Measurements from ENCODE around the gene TTPAL. TPM values are rescaled to one million over a fixed set of nuclear protein-coding genes. Genes with fewer than 3 reads are reported as not detected.

The TTPAL gene
- polyA plus RNA-seq, 1 of the 3 experiments (the other 2 are of a cell fraction), result 5.7 TPM

- H3K4me2 ChIP-seq, result no peak overlapping the region
- no peak overlapping the region for H2AFZ ChIP-seq (ENCODE audit: low read depth)
- H4K20me1 ChIP-seq (ENCODE audit: insufficient read depth), result no peaks in the 10 kb centered on the region
- WGBS (ENCODE audit: low lambda C conversion rate), result 75% methylated on average over 8 of the region's 8 CpGs
- ChIA-PET POLR2A (no interaction called here), CTCF (interaction anchor here (0.8 to 2.5 kb wide), 8 partner anchors 15 to 239 kb away, joined by 3 to 8 read pairs (median 6); partner anchors contain the start of gene FITM2)
- H3F3A ChIP-seq (replicated peaks; ENCODE audit: insufficient read depth), result no peaks in the 10 kb centered on the region
- no peak for DNase-seq
- no peaks in the 10 kb centered on the region for H3K36me3 ChIP-seq (replicated peaks in 1 of 2; ENCODE audit: control insufficient read depth in 1 of 2, insufficient read depth in 2 of 2, low read length in 1 of 2)
- no peak overlapping the region for H3K27ac ChIP-seq (ENCODE audit: low read depth in 2 of 2, low read length in 1 of 2)
- peaks cover 0 to 4% of the 10 kb centered on the region in 2 experiments; a peak in 1 of 4 replicates for H3K4me1 ChIP-seq (ENCODE audit: control insufficient read depth in 1 of 2, insufficient read depth in 2 of 2, low read depth in 1 of 2, low read length in 1 of 2)
- H3K79me2 ChIP-seq (ENCODE audit: insufficient read depth), result no peaks in the 10 kb centered on the region
- no peak overlapping the region for H3K9ac ChIP-seq
- TF ChIP-seq TAF1 (IDR thresholded peaks at IDR 0.05; ENCODE audit: borderline replicate concordance, low read depth, low read length) (no peak), RAD21 (IDR thresholded peaks at IDR 0.05; ENCODE audit: low read length) (no peak)
- H3K9me2 ChIP-seq, result no peaks in the 10 kb centered on the region
- H3K9me3 ChIP-seq, result no peaks in the 10 kb centered on the region
- no peaks in the 10 kb centered on the region for H3K27me3 ChIP-seq (ENCODE audit: insufficient read depth)
- no peak overlapping the region for H3K4me3 ChIP-seq (ENCODE audit: low read depth in 2 of 2, low read length in 1 of 2)
Measured at GRCh38 chr20:44456611-44457010, 19.1 kb upstream of the TTPAL start.

- H3K27ac ChIP-seq (ENCODE audit: low read depth in 2 of 2, low read length in 1 of 2), result no peak overlapping the region
- no peaks in the 10 kb centered on the region for H3K79me2 ChIP-seq (ENCODE audit: insufficient read depth)
- H3K4me1 ChIP-seq (ENCODE audit: control insufficient read depth in 1 of 2, insufficient read depth in 2 of 2, low read depth in 1 of 2, low read length in 1 of 2), result peaks cover 0 to 4% of the 10 kb centered on the region in 2 experiments; a peak in 1 of 4 replicates
- H3K4me2 ChIP-seq, result no peak overlapping the region
- H3F3A ChIP-seq (replicated peaks; ENCODE audit: insufficient read depth), result no peaks in the 10 kb centered on the region
- no peaks in the 10 kb centered on the region for H3K9me3 ChIP-seq
- ChIA-PET POLR2A (no interaction called here), CTCF (interaction anchor here (0.8 to 2.5 kb wide), 8 partner anchors 15 to 240 kb away, joined by 3 to 8 read pairs (median 6); partner anchors contain the start of gene FITM2)
- no peaks in the 10 kb centered on the region for H3K36me3 ChIP-seq (replicated peaks in 1 of 2; ENCODE audit: control insufficient read depth in 1 of 2, insufficient read depth in 2 of 2, low read length in 1 of 2)
- no peak overlapping the region for H3K9ac ChIP-seq
- no peaks in the 10 kb centered on the region for H3K9me2 ChIP-seq
- no peaks in the 10 kb centered on the region for H4K20me1 ChIP-seq (ENCODE audit: insufficient read depth)
- no peak overlapping the region for H2AFZ ChIP-seq (ENCODE audit: low read depth)
- peak; percentile 68 for DNase-seq
- 66% methylated on average over 2 of the region's 6 CpGs for WGBS (ENCODE audit: low lambda C conversion rate)
- H3K4me3 ChIP-seq (ENCODE audit: low read depth in 2 of 2, low read length in 1 of 2), result no peak overlapping the region
- H3K27me3 ChIP-seq (ENCODE audit: insufficient read depth), result no peaks in the 10 kb centered on the region
- peak; percentile 37; the same call in 1 of the 2 replicates for TF ChIP-seq GATA2 (CRISPR knock-in tag; IDR thresholded peaks at IDR 0.05)
- no peak for TF ChIP-seq RXRA (IDR thresholded peaks at IDR 0.05; ENCODE audit: borderline replicate concordance, low read depth)
- 0 out of 2 replicates have a peak, but pooled peaks have one; percentile 12 for TF ChIP-seq MXI1 (IDR thresholded peaks at IDR 0.05; ENCODE audit: low read depth, low read length)
Measured at GRCh38 chr20:44457016-44457415, 18.7 kb upstream of the TTPAL start.

GRCh38 chr20:44459271-44459670 lies 16.4 kb upstream of the TTPAL start:
- WGBS (ENCODE audit: low lambda C conversion rate), result 22% methylated on average over 2 of the region's 2 CpGs
- Histone ChIP-seq H2AFZ (ENCODE audit: low read depth) (no peak overlapping the region), H3K4me1 (ENCODE audit: control insufficient read depth in 1 of 2, insufficient read depth in 2 of 2, low read depth in 1 of 2, low read length in 1 of 2) (peaks cover 0 to 4% of the 10 kb centered on the region in 2 experiments; a peak in 1 of 4 replicates), H3K9me2 (no peaks in the 10 kb centered on the region), H3K4me3 (ENCODE audit: low read depth in 2 of 2, low read length in 1 of 2) (no peak overlapping the region), H3K79me2 (ENCODE audit: insufficient read depth) (no peaks in the 10 kb centered on the region), H4K20me1 (ENCODE audit: insufficient read depth) (no peaks in the 10 kb centered on the region), H3K36me3 (replicated peaks in 1 of 2; ENCODE audit: control insufficient read depth in 1 of 2, insufficient read depth in 2 of 2, low read length in 1 of 2) (no peaks in the 10 kb centered on the region), H3F3A (replicated peaks; ENCODE audit: insufficient read depth) (no peaks in the 10 kb centered on the region), H3K9me3 (no peaks in the 10 kb centered on the region), H3K27ac (ENCODE audit: low read depth in 2 of 2, low read length in 1 of 2) (no peak overlapping the region), H3K4me2 (no peak overlapping the region), H3K9ac (no peak overlapping the region), H3K27me3 (ENCODE audit: insufficient read depth) (no peaks in the 10 kb centered on the region)
- ChIA-PET POLR2A (no interaction called here), CTCF (interaction anchor here (1.2 to 6.2 kb wide), 7 partner anchors 11 to 243 kb away, joined by 3 to 57 read pairs (median 9); partner anchors contain the start of gene FITM2)
- DNase-seq, result no peak
- TF ChIP-seq SMC3 (IDR thresholded peaks at IDR 0.05; ENCODE audit: low read depth, low read length), result no peak
- TF ChIP-seq SIN3A (IDR thresholded peaks at IDR 0.05; ENCODE audit: borderline replicate concordance, low read depth, low read length), result no peak
- no peak for TF ChIP-seq MEF2A (IDR thresholded peaks at IDR 0.05; ENCODE audit: borderline replicate concordance, low read depth)
- no peak for TF ChIP-seq FOSL2 (IDR thresholded peaks at IDR 0.05; ENCODE audit: borderline replicate concordance, low read depth)
- no peak for TF ChIP-seq JUND (IDR thresholded peaks at IDR 0.05)
- TF ChIP-seq PBX3 (IDR thresholded peaks at IDR 0.05), result no peak
- TF ChIP-seq ZBTB33 (IDR thresholded peaks at IDR 0.05; ENCODE audit: borderline replicate concordance, low read depth), result no peak
- TF ChIP-seq TEAD4 (IDR thresholded peaks at IDR 0.05; ENCODE audit: borderline replicate concordance, insufficient read depth), result no peak
- no peak for TF ChIP-seq MAX (IDR thresholded peaks at IDR 0.05; ENCODE audit: low read depth)
- TF ChIP-seq ELF1 (IDR thresholded peaks at IDR 0.05), result no peak
- TF ChIP-seq YY1 (IDR thresholded peaks at IDR 0.05; ENCODE audit: low read depth), result no peak
- TF ChIP-seq RAD21 (IDR thresholded peaks at IDR 0.05; ENCODE audit: low read length), result no peak
- no peak for TF ChIP-seq RCOR1 (IDR thresholded peaks at IDR 0.05; ENCODE audit: low read length)
- no peak for TF ChIP-seq IRF3 (IDR thresholded peaks at IDR 0.05; ENCODE audit: low read depth, low read length)
- TF ChIP-seq EP300 (IDR thresholded peaks at IDR 0.05; ENCODE audit: borderline replicate concordance in 1 of 2, low read depth in 1 of 2, low read length in 1 of 2), result no peak
